Karpas-422 (cell line): ENCODE results near the gene C1orf232. TPM values are rescaled to one million over a fixed set of nuclear protein-coding genes. Genes with fewer than 3 reads are reported as not detected.

Source experiments
- DNase-seq: peaks from one replicate; pipeline ENCODE4 v3.0.0-alpha.2; 2015
- H2AFZ ChIP-seq: fragments of 200-600 bp; sonication (generic); 2 replicates; pipeline ENCODE4 v1.6.1; 2014; ENCODE audit warnings: antibody characterized with exemption, low read length, mixed read lengths
- H3K27ac ChIP-seq: fragments of 200-600 bp; sonication (generic); 2 replicates; pipeline ENCODE4 v1.5.1; 2014; ENCODE audit warnings: mild to moderate bottlenecking, low read length, moderate library complexity
- H3K27me3 ChIP-seq: fragments of 200-600 bp; sonication (generic); 2 replicates; pipeline ENCODE4 v1.6.1; 2014; ENCODE audit warnings: low read length, mixed read lengths
- H3K36me3 ChIP-seq: fragments of 200-600 bp; sonication (generic); 2 replicates; pipeline ENCODE4 v1.6.1; 2014; ENCODE audit warnings: low read length, mixed read lengths; ENCODE audit not compliant: insufficient read depth
- H3K4me1 ChIP-seq: fragments of 200-600 bp; sonication (generic); 2 replicates; pipeline ENCODE4 v1.6.1; 2014; ENCODE audit warnings: mild to moderate bottlenecking, low read length, mixed read lengths
- H3K4me2 ChIP-seq: fragments of 200-600 bp; sonication (generic); 2 replicates; pipeline ENCODE4 v1.6.1; 2014; ENCODE audit warnings: low read length, low read depth, mild to moderate bottlenecking; ENCODE audit not compliant: poor library complexity, severe bottlenecking
- H3K4me3 ChIP-seq: fragments of 200-600 bp; sonication (generic); 2 replicates; pipeline ENCODE4 v1.5.1; 2014; ENCODE audit warnings: mild to moderate bottlenecking, antibody characterized with exemption, low read length, mixed read lengths
- H3K79me2 ChIP-seq: fragments of 200-600 bp; sonication (generic); 2 replicates; pipeline ENCODE4 v1.6.1; 2014; ENCODE audit warnings: mild to moderate bottlenecking, low read length, mixed read lengths
- H3K9ac ChIP-seq: fragments of 200-600 bp; sonication (generic); 2 replicates; pipeline ENCODE4 v1.6.0; 2014; ENCODE audit warnings: low read length
- H3K9me2 ChIP-seq: fragments of 200-600 bp; sonication (generic), shearing (Covaris generic); replicated peaks from 2 replicates; pipeline ENCODE4 v1.6.0; 2014; ENCODE audit warnings: mild to moderate bottlenecking, low read length, moderate library complexity; ENCODE audit not compliant: insufficient read depth
- H3K9me3 ChIP-seq: fragments of 300-700, 200-600 bp; sonication (generic); 2 replicates; pipeline ENCODE4 v1.6.1; 2014; ENCODE audit warnings: low read length, mixed read lengths
- H4K20me1 ChIP-seq: fragments of 200-600 bp; sonication (generic); 2 replicates; pipeline ENCODE4 v1.6.1; 2014; ENCODE audit warnings: mild to moderate bottlenecking, antibody characterized with exemption, low read length, low read depth; ENCODE audit not compliant: insufficient read depth
- total RNA-seq: library from RNA; depleted of rRNA; stranded (reverse); fragments of >200 nt; shearing (Covaris generic); gene quantifications from 2 replicates; pipeline ENCODE4 v1.2.3, GENCODE V29; 2014; ENCODE audit warnings: low replicate concordance

The C1orf232 gene
- total RNA-seq, 1 experiment from 2014 or later = not detected

- no peak overlapping the region for H3K4me2 ChIP-seq
- H2AFZ ChIP-seq = no peak overlapping the region
- no peak for DNase-seq
- H3K27me3 ChIP-seq = no peaks in the 10 kb centered on the region
- H3K27ac ChIP-seq = no peak overlapping the region
- H3K9me2 ChIP-seq = no peaks in the 10 kb centered on the region
- no peaks in the 10 kb centered on the region for H3K36me3 ChIP-seq
- no peaks in the 10 kb centered on the region for H3K79me2 ChIP-seq
- no peaks in the 10 kb centered on the region for H3K9me3 ChIP-seq
- no peaks in the 10 kb centered on the region for H3K4me1 ChIP-seq
- no peaks in the 10 kb centered on the region for H4K20me1 ChIP-seq
- H3K4me3 ChIP-seq = no peak overlapping the region
- H3K9ac ChIP-seq = no peak overlapping the region
These were observed 13.1 kb downstream of the C1orf232 start for GRCh38 chr1:26155370-26156284.

- Histone ChIP-seq H3K4me2 (no peak overlapping the region), H3K79me2 (no peaks in the 10 kb centered on the region), H3K27ac (no peak overlapping the region), H3K9ac (no peak overlapping the region), H3K27me3 (no peaks in the 10 kb centered on the region), H3K9me3 (no peaks in the 10 kb centered on the region), H2AFZ (no peak overlapping the region), H4K20me1 (no peaks in the 10 kb centered on the region), H3K4me3 (no peak overlapping the region), H3K9me2 (no peaks in the 10 kb centered on the region), H3K4me1 (no peaks in the 10 kb centered on the region), H3K36me3 (no peaks in the 10 kb centered on the region)
- DNase-seq = no peak
These were observed 14.0 kb downstream of the C1orf232 start for GRCh38 chr1:26154750-26155149.

- Histone ChIP-seq H3K4me2 (no peak overlapping the region), H3K9ac (no peak overlapping the region), H3K27ac (no peak overlapping the region)
These were observed 14.7 kb downstream of the C1orf232 start for GRCh38 chr1:26153966-26154532.

DNA sequence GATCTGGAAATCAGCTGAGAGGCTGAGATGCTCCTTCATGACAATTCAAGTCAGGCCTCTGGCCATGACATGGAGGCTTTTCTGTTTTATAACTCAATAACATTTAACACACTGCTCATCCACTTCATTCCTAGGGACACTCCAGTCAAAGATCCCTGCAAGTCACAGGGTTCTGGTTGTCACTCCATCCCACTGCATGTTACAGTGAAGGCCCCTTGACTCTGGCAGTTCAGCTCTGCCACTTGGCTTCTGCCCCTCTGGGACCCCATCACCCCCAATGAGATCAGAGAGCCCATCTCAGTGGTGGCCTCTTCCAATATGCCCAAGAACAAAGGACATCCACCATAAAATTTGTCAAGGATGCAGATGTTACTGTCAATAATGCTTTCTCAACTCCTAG is 19.9 kb downstream of the C1orf232 start:
- no peaks in the 10 kb centered on the region for H3K36me3 ChIP-seq
- H3K4me1 ChIP-seq = no peaks in the 10 kb centered on the region
- no peak overlapping the region for H3K4me2 ChIP-seq
- no peak overlapping the region for H3K27ac ChIP-seq
- DNase-seq = no peak
- H3K4me3 ChIP-seq = no peak overlapping the region
- H3K9ac ChIP-seq = no peak overlapping the region
- no peaks in the 10 kb centered on the region for H3K9me2 ChIP-seq
- H3K79me2 ChIP-seq = no peaks in the 10 kb centered on the region
- no peaks in the 10 kb centered on the region for H3K9me3 ChIP-seq
- H4K20me1 ChIP-seq = no peaks in the 10 kb centered on the region
- no peak overlapping the region for H2AFZ ChIP-seq
- H3K27me3 ChIP-seq = no peaks in the 10 kb centered on the region

More at GRCh38 chr1:26153966-26154532, 14.7 kb downstream of the C1orf232 start:
- no peak overlapping the region for H3K4me3 ChIP-seq
- no peak for DNase-seq
- H4K20me1 ChIP-seq = no peaks in the 10 kb centered on the region
- no peaks in the 10 kb centered on the region for H3K9me2 ChIP-seq
- no peaks in the 10 kb centered on the region for H3K36me3 ChIP-seq
- H3K9me3 ChIP-seq = no peaks in the 10 kb centered on the region
- no peaks in the 10 kb centered on the region for H3K27me3 ChIP-seq
- no peak overlapping the region for H2AFZ ChIP-seq
- H3K4me1 ChIP-seq = no peaks in the 10 kb centered on the region
- H3K79me2 ChIP-seq = no peaks in the 10 kb centered on the region

- Histone ChIP-seq H3K79me2 (no peaks in the 10 kb centered on the region), H3K9ac (no peak overlapping the region), H3K9me3 (no peaks in the 10 kb centered on the region), H3K36me3 (no peaks in the 10 kb centered on the region), H3K27me3 (no peaks in the 10 kb centered on the region), H3K4me2 (no peak overlapping the region), H3K9me2 (no peaks in the 10 kb centered on the region), H4K20me1 (no peaks in the 10 kb centered on the region), H2AFZ (no peak overlapping the region), H3K4me3 (no peak overlapping the region), H3K4me1 (no peaks in the 10 kb centered on the region), H3K27ac (no peak overlapping the region)
- no peak for DNase-seq
These were observed 22.8 kb downstream of the C1orf232 start for GRCh38 chr1:26145960-26146294.

- no peaks in the 10 kb centered on the region for H3K9me3 ChIP-seq
- no peaks in the 10 kb centered on the region for H3K79me2 ChIP-seq
- H3K4me1 ChIP-seq = no peaks in the 10 kb centered on the region
- no peaks in the 10 kb centered on the region for H3K9me2 ChIP-seq
- H3K4me3 ChIP-seq = no peak overlapping the region
- peak; percentile 86 for DNase-seq
- no peak overlapping the region for H3K4me2 ChIP-seq
- H3K36me3 ChIP-seq = no peaks in the 10 kb centered on the region
- no peaks in the 10 kb centered on the region for H3K27me3 ChIP-seq
- H2AFZ ChIP-seq = no peak overlapping the region
- no peaks in the 10 kb centered on the region for H4K20me1 ChIP-seq
- no peak overlapping the region for H3K9ac ChIP-seq
- H3K27ac ChIP-seq = no peak overlapping the region
These were observed 23.5 kb downstream of the C1orf232 start for GRCh38 chr1:26145041-26145959.

- Histone ChIP-seq H3K9ac (no peak overlapping the region), H4K20me1 (no peaks in the 10 kb centered on the region), H3K4me2 (no peak overlapping the region), H2AFZ (no peak overlapping the region), H3K9me3 (no peaks in the 10 kb centered on the region), H3K36me3 (no peaks in the 10 kb centered on the region), H3K79me2 (no peaks in the 10 kb centered on the region), H3K27ac (no peak overlapping the region), H3K27me3 (no peaks in the 10 kb centered on the region), H3K9me2 (no peaks in the 10 kb centered on the region), H3K4me3 (no peak overlapping the region), H3K4me1 (no peaks in the 10 kb centered on the region)
- no peak for DNase-seq
These were observed 26.6 kb downstream of the C1orf232 start for GRCh38 chr1:26142159-26142558.
